CD4-positive, alpha-beta T cell treated with Interleukin-12 subunit alpha and Interleukin-12 subunit beta, for 1 hour (primary cell): ENCODE data around the gene GATA5.

Source experiments
- DNase-seq: peaks from one replicate; pipeline ENCODE4 v3.0.0-alpha.2; 2020

Gene GATA5

GRCh38 chr20:62486484-62486883 lies 10.7 kb upstream of the GATA5 start:
- no peak for DNase-seq

GRCh38 chr20:62485701-62486089 lies 9.9 kb upstream of the GATA5 start:
- DNase-seq = no peak

GRCh38 chr20:62485062-62485700 lies 9.4 kb upstream of the GATA5 start:
- DNase-seq = no peak

DNA sequence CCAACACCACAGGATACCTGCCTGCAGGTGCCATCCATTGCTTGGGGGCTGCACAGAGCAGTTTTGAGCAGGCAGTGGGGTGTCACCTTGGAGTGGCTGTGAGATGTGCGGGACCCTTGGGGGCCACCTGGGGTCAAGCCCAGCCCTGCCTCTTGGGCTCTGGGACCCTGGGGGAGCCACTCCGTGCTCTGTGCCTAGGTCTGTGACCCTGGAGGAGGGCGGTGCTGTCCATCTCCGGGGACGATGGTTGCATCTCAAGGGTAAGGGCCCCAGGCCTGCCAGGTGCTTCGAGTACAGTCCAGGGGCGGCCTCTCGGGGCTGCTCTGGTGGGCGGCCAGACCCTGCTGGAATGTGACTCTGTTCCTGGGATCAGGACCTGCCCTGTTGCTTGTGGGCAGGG lies 8.7 kb upstream of the GATA5 start:
- no peak for DNase-seq

DNA sequence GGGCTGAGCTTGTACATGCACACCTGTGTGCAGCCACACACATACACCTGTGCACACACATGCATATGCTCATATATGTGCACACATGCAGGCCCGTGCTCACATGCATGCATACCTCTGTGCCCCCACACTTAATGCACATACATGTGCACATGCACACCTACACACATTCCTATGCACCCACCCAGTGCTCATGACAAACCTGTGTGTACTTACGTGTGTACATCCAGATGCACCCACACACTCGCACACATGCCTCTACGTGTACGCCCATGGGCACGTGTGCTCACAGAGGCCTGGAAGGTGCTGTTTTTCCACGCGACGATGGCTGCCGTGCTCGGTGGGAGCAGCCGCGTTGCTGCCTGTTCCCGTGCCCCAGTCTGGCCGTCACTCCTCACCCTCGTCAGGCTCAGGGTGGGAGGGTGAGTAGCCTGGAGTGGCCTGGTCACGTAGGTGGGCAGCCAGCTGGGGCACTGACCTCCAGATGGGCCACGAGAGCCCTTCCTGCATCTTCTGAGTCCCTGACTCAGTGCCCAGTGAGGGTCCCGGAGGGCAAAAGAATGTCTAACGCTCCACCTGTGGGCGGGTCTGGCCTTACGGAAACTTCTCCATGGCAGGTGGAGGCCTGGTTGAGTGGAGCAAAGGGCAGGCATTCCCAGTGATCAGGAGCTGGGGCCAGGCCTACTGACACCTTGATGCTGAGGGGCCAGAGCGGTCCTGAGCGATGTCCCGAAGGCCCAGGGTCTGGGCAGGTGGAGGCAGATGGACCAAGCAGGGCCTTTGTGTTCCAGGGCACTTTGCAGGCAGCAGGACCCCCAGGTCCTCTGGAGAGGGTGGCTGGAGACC lies 8.0 kb upstream of the GATA5 start:
- no peak for DNase-seq

- no peak for DNase-seq
Observed at GRCh38 chr20:62482974-62483373, 7.2 kb upstream of the GATA5 start.

- DNase-seq = no peak
Observed at GRCh38 chr20:62482146-62482809, 6.5 kb upstream of the GATA5 start.

GRCh38 chr20:62481425-62482145 lies 5.8 kb upstream of the GATA5 start:
- DNase-seq = no peak

DNA sequence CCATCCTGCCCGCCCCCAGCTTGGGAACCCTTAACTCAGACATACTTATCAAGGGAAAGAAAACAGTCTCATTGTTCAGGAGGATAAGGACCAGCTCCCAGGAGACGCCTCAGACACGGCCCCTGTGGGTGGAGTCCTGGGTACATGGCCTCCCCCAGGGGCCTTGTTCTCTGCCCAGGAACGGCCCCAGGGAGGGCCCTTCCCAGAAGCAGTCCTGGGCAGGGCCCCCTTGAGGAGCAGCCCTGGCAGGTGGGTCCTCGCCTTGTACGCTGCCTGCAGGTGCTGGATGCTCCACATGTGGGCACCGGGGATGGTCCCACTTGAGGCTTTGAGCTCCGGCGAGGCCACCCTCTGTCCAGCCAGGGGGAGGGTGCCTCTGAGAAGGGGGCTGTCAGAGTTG lies 4.5 kb upstream of the GATA5 start:
- DNase-seq = no peak

DNA sequence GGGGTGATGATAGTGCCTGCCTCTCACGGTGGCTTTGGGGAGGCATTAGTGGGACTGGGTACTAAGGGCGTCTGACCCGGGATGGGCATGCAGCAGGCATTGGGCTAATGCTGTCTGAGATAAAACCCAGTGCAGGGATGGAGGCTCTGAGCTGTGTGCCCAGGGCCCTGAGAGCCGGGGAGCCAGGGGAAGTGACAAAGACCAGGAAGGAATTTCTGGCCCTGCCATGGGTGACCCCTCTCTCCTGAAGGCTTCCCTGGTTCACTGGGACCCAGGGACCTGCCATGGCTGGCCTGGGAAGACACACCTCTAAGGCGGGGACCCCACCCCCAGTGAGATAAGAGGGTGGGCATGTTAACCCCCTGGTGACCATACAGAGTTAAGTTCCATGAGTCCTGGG lies 3.9 kb upstream of the GATA5 start:
- DNase-seq = no peak

DNA sequence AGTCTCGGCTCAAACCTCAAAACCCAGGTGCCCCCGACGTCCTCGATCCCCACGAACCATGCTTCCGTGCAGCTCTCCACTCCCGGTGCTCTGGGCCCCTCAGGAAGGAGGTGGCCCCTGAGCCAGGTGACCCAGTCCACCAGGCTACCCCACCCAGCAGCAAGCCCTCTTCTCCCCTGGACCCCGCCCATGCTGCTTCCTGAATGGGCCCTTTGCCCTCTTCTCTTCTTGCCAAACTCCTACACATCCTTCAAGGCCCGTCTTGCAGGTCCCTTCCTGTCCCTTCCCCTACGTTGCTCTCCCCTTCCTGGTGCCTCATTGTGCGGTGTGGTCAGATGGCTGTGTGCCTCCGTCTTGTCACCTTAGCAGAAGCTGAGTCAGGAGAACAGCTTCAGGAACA lies 3.4 kb upstream of the GATA5 start:
- DNase-seq = no peak

GRCh38 chr20:62477669-62478455 lies 2.1 kb upstream of the GATA5 start:
- DNase-seq = no peak

- DNase-seq = no peak
Observed at GRCh38 chr20:62476056-62476838, 452 bp upstream of the GATA5 start.

DNA sequence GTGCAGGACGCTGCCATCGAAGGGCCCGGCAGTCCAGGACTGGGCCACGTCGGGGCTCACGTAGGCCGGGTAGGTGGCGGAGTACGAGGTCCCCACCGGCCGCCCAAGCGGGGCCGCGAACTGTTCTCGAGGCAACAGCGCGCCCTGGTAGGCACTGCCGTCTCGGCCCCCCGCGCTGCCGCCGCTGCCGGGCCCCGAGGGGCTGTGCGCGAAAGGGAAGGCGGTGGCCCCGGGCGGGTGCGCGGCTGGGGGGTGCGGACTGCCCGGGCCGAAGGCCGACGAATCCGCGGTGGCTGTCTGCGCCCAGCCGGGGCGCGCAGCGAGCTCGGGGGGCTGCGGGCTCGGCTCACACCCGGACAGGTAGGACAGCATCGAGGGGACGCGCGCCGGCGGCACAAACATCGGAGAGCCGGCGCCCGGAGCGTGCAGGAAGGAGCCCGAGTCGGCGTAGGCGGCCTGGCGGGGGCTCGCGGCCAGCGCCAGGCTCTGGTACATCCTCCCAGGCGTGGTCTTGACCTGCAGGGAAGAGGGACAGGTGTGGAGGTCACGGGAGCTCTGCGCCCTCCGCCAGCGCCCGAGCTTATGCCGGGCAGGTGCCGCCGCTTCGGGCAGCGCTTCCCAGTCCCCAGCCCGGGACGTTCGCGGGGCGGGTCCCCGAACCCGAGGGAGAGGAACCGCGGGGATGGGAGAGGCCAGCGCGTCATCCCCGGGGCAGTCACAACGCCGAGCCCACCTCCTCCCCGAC lies 596 bp downstream of the GATA5 start:
- DNase-seq = no peak

GRCh38 chr20:62474604-62475026 lies 1.2 kb downstream of the GATA5 start:
- DNase-seq = no peak

DNA sequence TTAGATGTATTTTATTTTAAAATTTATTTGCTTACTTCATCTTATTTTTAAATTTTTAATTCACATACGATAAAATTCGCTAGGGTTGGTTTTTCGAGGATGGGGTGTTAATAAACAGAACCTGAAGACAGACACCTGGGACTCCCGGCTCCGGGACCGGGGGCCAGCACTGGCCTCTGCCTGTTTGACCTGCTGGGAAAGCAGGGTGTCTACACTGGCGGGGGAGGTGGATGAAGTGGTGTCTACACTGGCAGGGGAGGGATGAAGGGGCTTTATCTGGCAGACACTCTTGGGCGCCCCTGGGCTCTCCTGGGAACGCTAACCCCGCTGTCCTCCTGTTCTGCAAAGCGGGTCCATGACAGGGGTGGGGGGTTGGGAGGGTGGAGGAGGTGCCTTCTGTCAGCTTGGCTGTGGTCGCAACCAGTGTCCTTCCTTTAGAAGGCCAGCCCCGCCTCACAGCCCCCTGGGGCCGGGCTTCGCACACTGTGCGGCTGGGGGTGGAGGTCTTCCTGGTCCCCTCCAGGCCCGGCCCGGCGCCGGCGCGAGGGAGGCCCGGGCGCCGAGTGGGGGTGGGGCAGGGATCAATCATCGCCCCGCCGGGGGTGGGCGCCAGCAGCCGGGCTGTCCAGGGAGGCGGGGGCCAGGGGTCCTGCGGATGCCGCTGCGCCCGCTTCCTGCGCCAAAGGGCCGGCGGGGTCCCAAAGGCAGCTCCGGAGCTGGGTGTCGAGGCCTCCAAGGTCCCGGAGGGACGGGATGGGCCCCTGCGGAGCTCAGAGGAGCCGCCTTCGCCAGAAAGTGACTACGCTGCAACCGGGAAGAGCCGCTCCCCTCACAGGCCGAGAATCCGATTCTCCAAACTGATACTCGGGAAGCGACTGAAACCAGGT lies 1.8 kb downstream of the GATA5 start:
- DNase-seq = no peak

GRCh38 chr20:62472941-62473585 lies 2.7 kb downstream of the GATA5 start:
- no peak for DNase-seq

- DNase-seq = no peak
Observed at GRCh38 chr20:62472138-62472940, 3.5 kb downstream of the GATA5 start.
